ENCODE results near the gene OSBPL3. TPM values are rescaled to one million over a fixed set of nuclear protein-coding genes. Genes with fewer than 3 reads are reported as not detected.

OSBPL3 gene
- total RNA-seq, 1 donor from 2014 or later: 26.8 TPM

GRCh38 chr7:24914465-24914859 lies 65.5 kb downstream of the OSBPL3 start:
- DNase-seq (ENCODE audit: low read depth): no peak
- no peak for TF ChIP-seq CTCF (conservative IDR thresholded peaks at IDR 0.05; ENCODE audit: low read depth, low read length)
- H3K4me3 ChIP-seq (ENCODE audit: low read depth, low read length): no peak overlapping the region

GRCh38 chr7:24913801-24914464 lies 66.0 kb downstream of the OSBPL3 start:
- no peak for TF ChIP-seq CTCF (conservative IDR thresholded peaks at IDR 0.05; ENCODE audit: low read depth, low read length)
- DNase-seq (ENCODE audit: low read depth): no peak

GRCh38 chr7:24912874-24913514 lies 67.0 kb downstream of the OSBPL3 start:
- no peak for TF ChIP-seq CTCF (conservative IDR thresholded peaks at IDR 0.05; ENCODE audit: low read depth, low read length)
- DNase-seq (ENCODE audit: low read depth): no peak
- no peak overlapping the region for H3K4me3 ChIP-seq (ENCODE audit: low read depth, low read length)

More at GRCh38 chr7:24913801-24914464, 66.0 kb downstream of the OSBPL3 start:
- H3K4me3 ChIP-seq (ENCODE audit: low read depth, low read length): no peak overlapping the region

GRCh38 chr7:24912424-24912823 lies 67.6 kb downstream of the OSBPL3 start:
- no peak overlapping the region for H3K4me3 ChIP-seq (ENCODE audit: low read depth, low read length)
- no peak for TF ChIP-seq CTCF (conservative IDR thresholded peaks at IDR 0.05; ENCODE audit: low read depth, low read length)
- no peak for DNase-seq (ENCODE audit: low read depth)

GRCh38 chr7:24911213-24911603 lies 68.8 kb downstream of the OSBPL3 start:
- no peak overlapping the region for H3K4me3 ChIP-seq (ENCODE audit: low read depth, low read length)
- no peak for DNase-seq (ENCODE audit: low read depth)
- TF ChIP-seq CTCF (conservative IDR thresholded peaks at IDR 0.05; ENCODE audit: low read depth, low read length): no peak

GRCh38 chr7:24910551-24911212 lies 69.3 kb downstream of the OSBPL3 start:
- no peak overlapping the region for H3K4me3 ChIP-seq (ENCODE audit: low read depth, low read length)
- TF ChIP-seq CTCF (conservative IDR thresholded peaks at IDR 0.05; ENCODE audit: low read depth, low read length): no peak
- DNase-seq (ENCODE audit: low read depth): no peak

Data from epithelial cell of proximal tubule (primary cell).